ENCODE data around the gene GPA33. TPM values are rescaled to one million over a fixed set of nuclear protein-coding genes. Genes with fewer than 3 reads are reported as not detected.

Gene GPA33
- total RNA-seq, 1 donor from 2014 or later = 0.74 TPM

GRCh38 chr1:167056529-167057231, 33.5 kb downstream of the GPA33 start:
- intact Hi-C loops (cut with DNase I) = loop anchor here (10.0 kb wide), 1 partner anchor 142 kb away; no protein-coding TSS in a partner anchor
- Histone ChIP-seq H3K27me3 (no peaks in the 10 kb centered on the region), H3K4me1 (peaks cover 7% of the 10 kb centered on the region), H3K27ac (no peak overlapping the region), H3K36me3 (no peaks in the 10 kb centered on the region), H3K4me3 (no peak overlapping the region), H3K9me3 (no peaks in the 10 kb centered on the region)
- peak in 1 of 2 donors; percentile 64 for DNase-seq (ENCODE audit: extremely low spot score in 2 of 2)
- TF ChIP-seq CTCF (IDR thresholded peaks at IDR 0.05) (no peak), POLR2AphosphoS5 (IDR thresholded peaks at IDR 0.05; ENCODE audit: insufficient read depth in 1 of 2, low read depth in 1 of 2) (no peak), POLR2A (IDR thresholded peaks at IDR 0.05) (no peak)

GRCh38 chr1:167054946-167055630, 35.1 kb downstream of the GPA33 start:
- no peak overlapping the region for H3K4me3 ChIP-seq
- no peaks in the 10 kb centered on the region for H3K27me3 ChIP-seq
- H3K36me3 ChIP-seq = no peaks in the 10 kb centered on the region
- TF ChIP-seq CTCF (IDR thresholded peaks at IDR 0.05) = no peak
- no peak for TF ChIP-seq POLR2A (IDR thresholded peaks at IDR 0.05)
- TF ChIP-seq POLR2AphosphoS5 (IDR thresholded peaks at IDR 0.05; ENCODE audit: insufficient read depth in 1 of 2, low read depth in 1 of 2) = no peak
- H3K4me1 ChIP-seq = peaks cover 7% of the 10 kb centered on the region
- no peak overlapping the region for H3K27ac ChIP-seq
- no peak for DNase-seq (ENCODE audit: extremely low spot score in 2 of 2)
- intact Hi-C loops (cut with DNase I) = loop anchor here (10.0 kb wide), 1 partner anchor 140 kb away; no protein-coding TSS in a partner anchor
- H3K9me3 ChIP-seq = no peaks in the 10 kb centered on the region

GRCh38 chr1:167054531-167054930, 35.6 kb downstream of the GPA33 start:
- Histone ChIP-seq H3K27me3 (no peaks in the 10 kb centered on the region), H3K27ac (no peak overlapping the region), H3K4me1 (peaks cover 7% of the 10 kb centered on the region), H3K4me3 (no peak overlapping the region), H3K36me3 (no peaks in the 10 kb centered on the region), H3K9me3 (no peaks in the 10 kb centered on the region)
- DNase-seq (ENCODE audit: extremely low spot score in 2 of 2) = no peak
- intact Hi-C loops (cut with DNase I) = loop anchor here (10.0 kb wide), 1 partner anchor 140 kb away; no protein-coding TSS in a partner anchor
- TF ChIP-seq POLR2A (IDR thresholded peaks at IDR 0.05) (no peak), POLR2AphosphoS5 (IDR thresholded peaks at IDR 0.05; ENCODE audit: insufficient read depth in 1 of 2, low read depth in 1 of 2) (no peak)

GRCh38 chr1:167052389-167052788, 37.8 kb downstream of the GPA33 start:
- Histone ChIP-seq H3K27ac (no peak overlapping the region), H3K4me3 (no peak overlapping the region), H3K27me3 (no peaks in the 10 kb centered on the region), H3K4me1 (no peaks in the 10 kb centered on the region), H3K9me3 (no peaks in the 10 kb centered on the region), H3K36me3 (no peaks in the 10 kb centered on the region)
- TF ChIP-seq POLR2AphosphoS5 (IDR thresholded peaks at IDR 0.05; ENCODE audit: insufficient read depth in 1 of 2, low read depth in 1 of 2) (no peak), POLR2A (IDR thresholded peaks at IDR 0.05) (no peak), CTCF (IDR thresholded peaks at IDR 0.05) (no peak)
- intact Hi-C loops (cut with DNase I) = loop anchor here (10.0 kb wide), 1 partner anchor 138 kb away; no protein-coding TSS in a partner anchor
- DNase-seq (ENCODE audit: extremely low spot score in 2 of 2) = no peak

- no peak for DNase-seq (ENCODE audit: extremely low spot score in 2 of 2)
- Histone ChIP-seq H3K27me3 (no peaks in the 10 kb centered on the region), H3K4me3 (no peak overlapping the region), H3K27ac (no peak overlapping the region), H3K9me3 (no peaks in the 10 kb centered on the region), H3K4me1 (no peaks in the 10 kb centered on the region), H3K36me3 (no peaks in the 10 kb centered on the region)
- intact Hi-C loops (cut with DNase I) = loop anchor here (10.0 kb wide), 1 partner anchor 137 kb away; no protein-coding TSS in a partner anchor
- no peak for TF ChIP-seq POLR2AphosphoS5 (IDR thresholded peaks at IDR 0.05; ENCODE audit: insufficient read depth in 1 of 2, low read depth in 1 of 2)
- TF ChIP-seq CTCF (IDR thresholded peaks at IDR 0.05) = no peak
- no peak for TF ChIP-seq POLR2A (IDR thresholded peaks at IDR 0.05)
Measured at GRCh38 chr1:167051907-167052306, 38.3 kb downstream of the GPA33 start.
